Bronchial epithelial cell (primary cell): ENCODE results near the gene CTU1. TPM values are rescaled to one million over a fixed set of nuclear protein-coding genes. Genes with fewer than 3 reads are reported as not detected.

ENCODE experiments used
- DNase-seq: peaks from one replicate; pipeline ENCODE4 v3.0.0-alpha.2; 2010; ENCODE audit warnings: low read depth
- FAIRE-seq: peaks from 2 replicates; lab custom pipeline; 2011; peaks lifted over from hg19 to GRCh38; lab: Jason Lieb, UNC
- H3K27me3 ChIP-seq: 2 replicates; pipeline ENCODE4 v1.5.1; 2011; ENCODE audit warnings: low read length; ENCODE audit not compliant: control insufficient read depth, insufficient read depth
- H3K36me3 ChIP-seq: 2 replicates; pipeline ENCODE4 v1.5.1; 2011; ENCODE audit warnings: low read length; ENCODE audit not compliant: control insufficient read depth, insufficient read depth
- H3K4me3 ChIP-seq: 2 replicates; pipeline ENCODE4 v1.5.1; 2011; ENCODE audit warnings: mild to moderate bottlenecking, low read depth, low read length, control low read depth
- CTCF ChIP-seq: IDR thresholded peaks from 2 replicates; pipeline ENCODE4 v1.5.1; 2011; ENCODE audit warnings: mild to moderate bottlenecking, moderate library complexity, low read length, control low read depth, inconsistent platforms; ENCODE audit not compliant: insufficient read depth, severe bottlenecking
- total RNA-seq: library from RNA; depleted of rRNA; stranded (reverse); fragments of >200 nt; gene quantifications from 2 replicates; pipeline ENCODE4 v1.2.1, GENCODE V29; 2014

CTU1 gene
- total RNA-seq, 1 donor from 2014 or later: 7.6 TPM

DNA sequence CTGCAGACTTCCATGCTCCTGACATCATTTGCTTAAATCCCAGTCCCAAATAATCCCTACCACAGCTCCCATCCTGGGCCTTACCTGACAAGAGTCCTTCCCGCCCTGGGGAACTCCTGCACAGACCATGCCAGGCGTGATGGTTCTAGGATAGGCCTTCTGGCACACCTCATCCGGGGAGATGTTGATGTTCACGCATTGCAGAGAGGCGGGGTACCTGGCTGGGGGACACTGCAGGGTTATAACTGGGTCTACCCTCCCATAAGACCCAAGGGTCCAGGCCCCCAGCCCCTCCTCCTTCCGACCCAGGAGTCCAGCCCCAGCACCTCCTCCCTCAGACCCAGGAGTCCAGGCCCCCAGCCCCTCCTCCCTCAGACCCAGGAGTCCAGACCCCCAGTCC, 29.5 kb downstream of the CTU1 start:
- Histone ChIP-seq H3K27me3 (no peaks in the 10 kb centered on the region), H3K4me3 (no peak overlapping the region), H3K36me3 (no peaks in the 10 kb centered on the region)
- TF ChIP-seq CTCF: no peak
- DNase-seq (no peak), FAIRE-seq (no peak)

GRCh38 chr19:51078104-51078503, 30.1 kb downstream of the CTU1 start:
- FAIRE-seq (no peak), DNase-seq (no peak)

DNA sequence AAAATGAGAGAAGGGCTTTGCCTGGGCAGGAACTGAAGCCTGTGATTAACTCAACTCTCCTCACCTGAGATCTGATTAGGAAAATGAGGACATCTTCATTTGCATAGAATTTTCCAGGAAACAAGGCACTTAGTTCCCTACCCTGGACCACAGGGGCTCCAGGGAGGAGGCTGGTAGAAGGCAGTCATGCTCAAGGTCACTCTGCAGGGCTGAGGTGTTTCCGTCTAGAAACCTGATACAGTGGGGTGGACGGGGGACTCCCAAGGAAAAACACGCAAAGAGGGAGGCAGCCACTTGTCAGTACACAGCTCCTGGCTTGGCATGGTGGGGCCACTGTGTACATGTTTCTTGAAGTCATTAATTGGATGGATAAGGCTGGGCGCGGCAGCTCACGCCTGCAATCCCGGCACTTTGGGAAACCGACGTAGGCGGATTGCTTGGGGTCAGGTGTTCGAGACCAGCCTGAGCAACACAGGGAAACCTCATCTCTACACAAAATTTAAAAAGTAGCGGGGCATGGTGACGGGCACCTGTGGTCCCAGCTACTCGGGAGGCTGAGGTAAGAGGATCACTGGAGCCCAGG, 31.5 kb downstream of the CTU1 start:
- no peaks in the 10 kb centered on the region for H3K36me3 ChIP-seq

More at GRCh38 chr19:51078104-51078503, 30.1 kb downstream of the CTU1 start:
- no peak for TF ChIP-seq CTCF
- Histone ChIP-seq H3K36me3 (no peaks in the 10 kb centered on the region), H3K27me3 (no peaks in the 10 kb centered on the region), H3K4me3 (no peak overlapping the region)

GRCh38 chr19:51075998-51076397, 32.2 kb downstream of the CTU1 start:
- DNase-seq (peak; percentile 38), FAIRE-seq (no peak)
- no peak for TF ChIP-seq CTCF
- no peaks in the 10 kb centered on the region for H3K27me3 ChIP-seq
- H3K4me3 ChIP-seq: no peak overlapping the region
- H3K36me3 ChIP-seq: no peaks in the 10 kb centered on the region

More for the DNA sequence above, 31.5 kb downstream of the CTU1 start:
- no peak for FAIRE-seq
- TF ChIP-seq CTCF: no peak
- Histone ChIP-seq H3K4me3 (no peak overlapping the region), H3K27me3 (no peaks in the 10 kb centered on the region)
- peak; percentile 8 for DNase-seq

DNA sequence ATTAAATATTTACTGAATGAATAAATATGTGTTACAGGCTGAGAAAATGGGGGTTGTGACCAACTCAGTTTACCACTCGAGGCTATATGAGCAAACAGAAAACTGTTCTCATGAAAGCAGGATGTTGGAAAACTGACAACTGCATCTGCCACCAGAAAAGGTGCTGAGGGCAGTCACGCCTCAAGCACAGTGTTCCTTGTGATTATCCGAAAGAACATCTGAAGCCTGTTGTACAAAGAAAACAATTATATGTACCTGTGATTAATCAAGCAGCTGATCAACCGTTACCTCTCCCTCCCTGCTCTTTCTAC, 37.2 kb downstream of the CTU1 start:
- TF ChIP-seq CTCF: no peak
- DNase-seq (peak; percentile 39), FAIRE-seq (no peak)
- Histone ChIP-seq H3K27me3 (no peaks in the 10 kb centered on the region), H3K36me3 (no peaks in the 10 kb centered on the region), H3K4me3 (no peak overlapping the region)

- Histone ChIP-seq H3K4me3 (no peak overlapping the region), H3K36me3 (no peaks in the 10 kb centered on the region), H3K27me3 (no peaks in the 10 kb centered on the region)
- FAIRE-seq (no peak), DNase-seq (no peak)
- TF ChIP-seq CTCF: no peak
These were observed 37.7 kb downstream of the CTU1 start for GRCh38 chr19:51070334-51071094.
